VCaP (cell line): ENCODE data around the gene VIP.

Experiments used
- H3K27ac ChIP-seq: fragments of 450-650 bp; 2 replicates; pipeline ENCODE4 v1.5.1; 2017
- TF ChIP-seq, protein P1 (sequence below): fragments of 450-650 bp; conservative IDR thresholded peaks from 2 replicates; pipeline ENCODE4 v1.5.1; 2017; ENCODE audit warnings: mild to moderate bottlenecking, moderate library complexity

VIP gene

DNA sequence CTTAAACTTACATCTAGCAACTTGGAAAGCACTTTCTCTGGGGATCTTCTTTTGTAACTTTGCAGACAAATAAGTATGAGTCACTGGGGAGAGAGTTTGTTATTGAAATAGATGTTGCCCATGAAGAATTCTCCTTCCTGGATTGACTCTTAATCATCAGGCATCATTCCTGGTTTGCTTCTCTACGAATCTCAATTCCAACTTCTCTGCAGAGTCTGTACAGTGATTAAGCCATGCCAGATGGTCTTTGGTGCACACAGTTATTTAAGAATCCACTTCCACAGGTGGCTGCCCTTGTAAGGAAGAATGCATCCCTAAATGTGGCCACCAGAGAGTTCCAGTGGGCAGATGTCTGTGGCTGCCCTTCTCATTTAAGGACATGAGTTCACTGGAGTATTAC is 27.2 kb upstream of the VIP start:
- TF ChIP-seq, protein P1, sequence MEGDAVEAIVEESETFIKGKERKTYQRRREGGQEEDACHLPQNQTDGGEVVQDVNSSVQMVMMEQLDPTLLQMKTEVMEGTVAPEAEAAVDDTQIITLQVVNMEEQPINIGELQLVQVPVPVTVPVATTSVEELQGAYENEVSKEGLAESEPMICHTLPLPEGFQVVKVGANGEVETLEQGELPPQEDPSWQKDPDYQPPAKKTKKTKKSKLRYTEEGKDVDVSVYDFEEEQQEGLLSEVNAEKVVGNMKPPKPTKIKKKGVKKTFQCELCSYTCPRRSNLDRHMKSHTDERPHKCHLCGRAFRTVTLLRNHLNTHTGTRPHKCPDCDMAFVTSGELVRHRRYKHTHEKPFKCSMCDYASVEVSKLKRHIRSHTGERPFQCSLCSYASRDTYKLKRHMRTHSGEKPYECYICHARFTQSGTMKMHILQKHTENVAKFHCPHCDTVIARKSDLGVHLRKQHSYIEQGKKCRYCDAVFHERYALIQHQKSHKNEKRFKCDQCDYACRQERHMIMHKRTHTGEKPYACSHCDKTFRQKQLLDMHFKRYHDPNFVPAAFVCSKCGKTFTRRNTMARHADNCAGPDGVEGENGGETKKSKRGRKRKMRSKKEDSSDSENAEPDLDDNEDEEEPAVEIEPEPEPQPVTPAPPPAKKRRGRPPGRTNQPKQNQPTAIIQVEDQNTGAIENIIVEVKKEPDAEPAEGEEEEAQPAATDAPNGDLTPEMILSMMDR = no peak
- H3K27ac ChIP-seq = no peak overlapping the region

DNA sequence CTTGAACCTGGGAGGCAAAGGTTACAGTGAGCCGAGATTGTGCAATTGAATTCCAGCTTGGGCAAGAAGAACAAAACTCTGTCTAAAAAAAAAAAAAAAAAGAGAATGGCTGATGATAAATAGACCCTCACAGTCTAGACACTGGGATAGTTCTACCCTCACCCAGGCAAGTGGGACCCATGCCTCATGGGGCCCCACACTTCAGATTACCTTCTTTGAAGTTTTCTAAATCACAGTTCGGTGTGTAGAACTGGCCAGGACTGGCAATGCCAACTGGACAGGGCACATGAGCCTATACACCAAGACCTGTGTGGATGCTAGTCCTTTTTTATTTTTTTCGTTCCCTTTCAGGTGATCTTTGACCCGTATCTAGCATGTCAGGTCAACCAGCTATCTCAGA is 24.3 kb upstream of the VIP start:
- TF ChIP-seq, protein P1 = no peak
- no peak overlapping the region for H3K27ac ChIP-seq

DNA sequence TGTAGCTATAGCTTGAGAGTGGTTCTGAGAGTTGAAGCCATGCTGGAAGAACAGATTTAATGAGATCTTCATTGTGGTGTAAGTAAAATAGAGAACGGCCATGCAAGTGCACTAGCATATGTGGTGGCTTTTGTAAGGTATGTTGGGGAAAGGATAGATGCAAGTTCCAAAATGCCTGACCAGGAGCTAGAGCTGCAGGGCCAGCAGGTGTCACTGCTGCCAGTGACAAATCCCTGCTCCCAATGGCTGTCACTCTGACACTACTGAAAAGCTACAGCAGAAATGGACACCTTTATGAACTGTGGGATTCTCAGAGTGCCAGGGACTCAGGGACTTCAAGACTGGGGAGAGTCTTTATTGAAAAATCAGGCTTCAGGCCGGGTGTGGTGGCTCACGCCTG is 23.1 kb upstream of the VIP start:
- TF ChIP-seq, protein P1 = 0 out of 2 replicates have a peak, but pooled peaks have one; percentile 21

DNA sequence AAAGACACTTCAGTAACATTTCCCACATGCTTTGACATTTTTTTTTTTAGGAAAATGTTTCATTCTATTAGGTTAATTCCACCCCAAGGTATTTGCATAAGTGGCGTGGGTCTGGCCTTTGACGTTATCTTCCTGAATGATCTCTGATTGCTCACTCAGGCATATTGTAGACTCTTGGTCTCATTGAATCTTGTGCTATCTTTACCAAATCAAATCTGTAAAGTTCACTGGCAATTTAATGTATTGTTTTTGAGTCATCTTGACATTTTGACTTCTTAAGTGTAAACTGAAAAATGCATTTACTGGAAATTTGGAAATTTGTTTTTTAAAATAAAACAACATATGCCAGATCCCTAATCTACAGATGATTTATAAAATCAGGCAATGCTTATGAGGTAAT is 16.0 kb upstream of the VIP start:
- no peak overlapping the region for H3K27ac ChIP-seq
- TF ChIP-seq, protein P1 = no peak

More for the DNA sequence above, 23.1 kb upstream of the VIP start:
- no peak overlapping the region for H3K27ac ChIP-seq

DNA sequence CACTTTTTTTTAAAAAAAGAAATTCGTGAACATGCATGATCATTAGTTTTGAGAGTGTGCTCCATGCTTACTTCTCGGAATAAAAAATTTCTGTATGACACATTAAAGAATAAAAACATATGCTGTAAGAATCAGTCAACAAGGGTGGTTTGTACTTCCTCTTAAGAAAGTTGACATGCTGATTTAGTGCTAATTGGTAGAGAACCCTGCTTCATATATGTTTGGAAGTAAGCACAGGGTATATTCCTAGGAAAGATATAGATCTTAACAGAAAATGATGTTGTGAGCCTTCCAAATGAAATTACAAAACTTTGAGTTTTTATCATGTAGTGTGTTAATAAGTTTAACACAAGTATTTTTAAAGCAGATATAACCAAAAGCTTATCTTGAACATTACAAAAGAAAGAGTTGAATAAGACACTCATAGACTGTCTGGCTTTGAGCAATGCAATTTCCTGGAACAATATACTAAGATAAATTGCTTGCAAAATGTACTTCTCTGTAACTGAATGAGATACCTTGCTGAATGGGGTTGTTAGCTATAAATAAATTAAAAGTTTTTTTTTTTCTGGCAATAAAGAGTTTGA is 13.8 kb upstream of the VIP start:
- TF ChIP-seq, protein P1 = no peak
- no peak overlapping the region for H3K27ac ChIP-seq

DNA sequence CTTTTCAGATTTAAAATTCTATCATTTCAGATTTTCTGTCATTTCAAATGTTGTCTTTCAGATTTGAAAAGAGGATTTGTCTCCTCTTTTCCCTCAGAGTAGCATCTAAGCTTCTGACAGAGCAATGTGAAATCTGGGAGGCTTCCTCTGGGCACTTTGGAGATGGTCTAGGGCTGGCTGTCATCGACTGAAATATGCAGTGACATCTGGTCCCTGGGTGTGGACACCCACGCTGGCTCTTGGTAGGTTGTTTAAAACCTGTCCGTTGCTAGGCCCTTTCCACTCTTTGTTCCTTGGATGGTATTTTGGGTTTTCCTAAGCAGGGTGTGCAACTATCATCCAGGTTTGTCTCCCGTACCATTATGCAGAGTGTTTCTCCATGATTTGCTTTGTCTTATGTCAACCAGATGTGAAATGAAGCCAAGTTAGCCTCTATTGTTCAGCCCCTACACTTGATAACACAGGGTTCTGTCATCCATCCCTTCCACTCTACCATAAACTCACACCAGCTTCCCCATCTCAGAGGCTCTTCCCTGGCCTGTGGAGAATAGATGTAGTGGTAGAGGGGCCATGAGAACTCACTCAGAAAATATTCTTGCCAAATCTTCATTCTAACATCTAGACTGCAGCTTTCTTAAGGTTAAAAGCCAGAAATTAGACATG is 5.0 kb upstream of the VIP start:
- no peak overlapping the region for H3K27ac ChIP-seq
- TF ChIP-seq, protein P1 = no peak

DNA sequence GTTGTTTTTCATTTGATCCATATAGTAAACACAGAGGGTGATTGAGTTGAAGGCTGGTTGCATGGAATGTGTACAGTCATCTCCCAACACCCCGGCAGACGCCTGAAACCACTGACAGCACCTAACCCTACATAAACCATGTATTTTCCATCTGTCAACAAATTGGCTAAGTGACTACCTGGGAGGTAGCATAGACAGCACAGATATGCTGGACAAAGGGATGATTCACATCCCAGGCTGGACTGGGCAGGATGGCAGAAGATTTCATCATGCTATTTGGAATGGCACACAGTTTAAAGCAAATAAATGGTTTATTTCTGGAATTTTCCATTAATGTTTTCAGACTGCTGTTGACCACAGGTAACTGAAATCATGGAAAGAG is 4.4 kb upstream of the VIP start:
- no peak overlapping the region for H3K27ac ChIP-seq
- TF ChIP-seq, protein P1 = no peak
